Measurements from ENCODE around the gene SH3BP1.

GRCh38 chr22:37619991-37620390 lies 19.5 kb upstream of the SH3BP1 start:
- TF ChIP-seq POLR2A (IDR thresholded peaks at IDR 0.05; ENCODE audit: low read depth, low read length) (no peak), PAX5 (IDR thresholded peaks at IDR 0.05; ENCODE audit: insufficient read depth, low read length, severe bottlenecking) (no peak), POLR2AphosphoS5 (IDR thresholded peaks at IDR 0.05; ENCODE audit: low read depth, low read length) (no peak)

Data from GM12891 (cell line).